NCI-H2107 treated with DMSO at 0.1 percent for 48 hours (cell line): ENCODE measurements around the gene GALNT10.

Experiments used
- DNase-seq: peaks from one replicate; lab custom pipeline; 2025; ENCODE audit not compliant: unreplicated experiment; lab: John Stamatoyannopoulos, UW

Gene GALNT10

GRCh38 chr5:154202379-154203260, 12.1 kb downstream of the GALNT10 start:
- no peak for DNase-seq

GRCh38 chr5:154203798-154204578, 13.5 kb downstream of the GALNT10 start:
- DNase-seq, result no peak

GRCh38 chr5:154205441-154206117, 15.0 kb downstream of the GALNT10 start:
- DNase-seq, result no peak

GRCh38 chr5:154206311-154206710, 15.8 kb downstream of the GALNT10 start:
- DNase-seq, result no peak

GRCh38 chr5:154207204-154207603, 16.7 kb downstream of the GALNT10 start:
- DNase-seq, result no peak

GRCh38 chr5:154209591-154210081, 19.1 kb downstream of the GALNT10 start:
- no peak for DNase-seq

- no peak for DNase-seq
These were observed 19.6 kb downstream of the GALNT10 start for GRCh38 chr5:154210163-154210562.

GRCh38 chr5:154211641-154212390, 21.3 kb downstream of the GALNT10 start:
- DNase-seq, result no peak

- DNase-seq, result no peak
These were observed 23.1 kb downstream of the GALNT10 start for GRCh38 chr5:154213592-154213991.

GRCh38 chr5:154214371-154215106, 24.0 kb downstream of the GALNT10 start:
- no peak for DNase-seq

GRCh38 chr5:154215571-154216325, 25.2 kb downstream of the GALNT10 start:
- no peak for DNase-seq

- DNase-seq, result no peak
These were observed 26.9 kb downstream of the GALNT10 start for GRCh38 chr5:154217462-154217861.

- no peak for DNase-seq
These were observed 28.3 kb downstream of the GALNT10 start for GRCh38 chr5:154218786-154219185.

- no peak for DNase-seq
These were observed 30.1 kb downstream of the GALNT10 start for GRCh38 chr5:154220625-154221024.

- no peak for DNase-seq
These were observed 30.9 kb downstream of the GALNT10 start for GRCh38 chr5:154221371-154221896.

- no peak for DNase-seq
These were observed 31.9 kb downstream of the GALNT10 start for GRCh38 chr5:154222414-154222813.

- DNase-seq, result no peak
These were observed 32.8 kb downstream of the GALNT10 start for GRCh38 chr5:154223320-154223719.

GRCh38 chr5:154227090-154227489, 36.6 kb downstream of the GALNT10 start:
- no peak for DNase-seq

GRCh38 chr5:154228696-154229095, 38.2 kb downstream of the GALNT10 start:
- no peak for DNase-seq
